ENCODE data around the gene APBA2. TPM values are rescaled to one million over a fixed set of nuclear protein-coding genes. Genes with fewer than 3 reads are reported as not detected.

Gene APBA2
- total RNA-seq, 2 donors from 2014 or later, result 9.1 to 9.8 TPM

DNA sequence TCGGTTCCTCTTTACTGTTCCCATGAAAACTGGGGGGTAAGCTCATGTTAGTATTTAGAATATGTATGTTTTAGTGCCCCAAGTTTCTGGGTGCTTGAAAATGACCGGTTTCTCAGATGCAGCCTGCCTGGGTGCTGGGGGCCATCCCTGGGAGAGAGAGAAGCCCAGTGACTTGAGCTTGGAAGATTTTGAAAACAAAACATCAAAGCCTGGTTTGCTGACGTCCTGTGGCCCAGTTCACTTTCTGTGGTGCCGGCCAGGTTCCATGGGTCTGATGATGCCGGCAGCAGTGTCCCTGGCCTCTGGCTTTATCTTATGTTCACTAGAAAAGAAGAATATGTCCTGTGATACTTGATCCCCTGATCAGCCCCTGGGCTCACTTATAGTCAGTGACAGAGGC, 17.1 kb downstream of the APBA2 start:
- Mint-ChIP-seq H3K4me3 (no peak overlapping the region), H3K27ac (no peak overlapping the region), H3K4me1 (ENCODE audit: low read depth) (peaks cover 66% of the 10 kb centered on the region), H3K27me3 (ENCODE audit: low read depth) (no peaks in the 10 kb centered on the region), H3K36me3 (ENCODE audit: insufficient read depth in 2 of 2) (no peaks in the 10 kb centered on the region), H3K9me3 (no peaks in the 10 kb centered on the region)
- ATAC-seq (replicated peaks in 1 of 2) (no peak), DNase-seq (no peak)

DNA sequence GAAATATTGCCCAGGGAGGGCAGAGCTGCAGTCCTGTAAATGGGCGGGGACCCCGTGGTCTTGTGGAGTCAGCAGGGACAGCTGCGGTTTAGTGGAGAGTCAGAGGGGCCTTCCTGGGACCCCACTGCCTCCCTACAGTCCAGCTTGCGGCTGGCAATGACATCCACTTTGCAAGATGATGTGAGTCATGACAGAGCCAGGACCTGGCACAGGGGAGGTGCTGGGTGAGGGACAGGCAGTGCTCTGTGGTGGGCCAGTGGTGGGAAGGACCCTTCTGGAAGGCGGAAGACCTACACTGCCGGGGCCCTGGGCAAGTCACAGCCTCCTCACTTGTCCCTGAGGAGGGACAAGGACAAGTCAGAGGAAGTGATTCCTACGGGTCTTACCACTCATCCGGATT, 17.8 kb downstream of the APBA2 start:
- no peak overlapping the region for H3K27ac Mint-ChIP-seq
- H3K27me3 Mint-ChIP-seq (ENCODE audit: low read depth), result no peaks in the 10 kb centered on the region
- H3K4me3 Mint-ChIP-seq, result no peak overlapping the region
- no peaks in the 10 kb centered on the region for H3K36me3 Mint-ChIP-seq (ENCODE audit: insufficient read depth in 2 of 2)
- DNase-seq (no peak), ATAC-seq (replicated peaks in 1 of 2) (no peak)
- no peaks in the 10 kb centered on the region for H3K9me3 Mint-ChIP-seq
- peaks cover 59% of the 10 kb centered on the region for H3K4me1 Mint-ChIP-seq (ENCODE audit: low read depth)

DNA sequence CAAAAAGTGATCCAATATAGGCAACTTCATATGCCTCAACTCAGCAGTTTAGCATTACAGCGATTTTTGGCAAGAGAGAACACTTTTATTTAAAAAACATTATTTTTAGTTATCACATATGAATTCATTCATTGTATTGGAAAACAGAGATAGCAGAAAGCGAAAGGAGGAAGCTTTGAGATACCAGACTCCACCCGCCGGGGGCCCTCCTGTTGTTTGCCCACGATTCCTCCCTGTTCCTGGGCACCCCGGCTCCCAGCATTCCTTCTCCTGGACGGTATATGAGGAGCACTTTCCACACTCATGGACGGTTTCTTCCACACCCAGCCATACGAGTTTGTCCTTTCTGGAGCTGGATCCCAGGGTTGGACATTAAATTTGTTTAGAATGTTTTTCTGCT, 18.2 kb downstream of the APBA2 start:
- ATAC-seq (replicated peaks in 1 of 2) (no peak), DNase-seq (no peak)
- Mint-ChIP-seq H3K4me3 (peak overlapping the region; percentile 2 to 65), H3K27me3 (ENCODE audit: low read depth) (no peaks in the 10 kb centered on the region), H3K9me3 (no peaks in the 10 kb centered on the region), H3K27ac (no peak overlapping the region), H3K4me1 (ENCODE audit: low read depth) (peaks cover 55% of the 10 kb centered on the region), H3K36me3 (ENCODE audit: insufficient read depth in 2 of 2) (no peaks in the 10 kb centered on the region)

DNA sequence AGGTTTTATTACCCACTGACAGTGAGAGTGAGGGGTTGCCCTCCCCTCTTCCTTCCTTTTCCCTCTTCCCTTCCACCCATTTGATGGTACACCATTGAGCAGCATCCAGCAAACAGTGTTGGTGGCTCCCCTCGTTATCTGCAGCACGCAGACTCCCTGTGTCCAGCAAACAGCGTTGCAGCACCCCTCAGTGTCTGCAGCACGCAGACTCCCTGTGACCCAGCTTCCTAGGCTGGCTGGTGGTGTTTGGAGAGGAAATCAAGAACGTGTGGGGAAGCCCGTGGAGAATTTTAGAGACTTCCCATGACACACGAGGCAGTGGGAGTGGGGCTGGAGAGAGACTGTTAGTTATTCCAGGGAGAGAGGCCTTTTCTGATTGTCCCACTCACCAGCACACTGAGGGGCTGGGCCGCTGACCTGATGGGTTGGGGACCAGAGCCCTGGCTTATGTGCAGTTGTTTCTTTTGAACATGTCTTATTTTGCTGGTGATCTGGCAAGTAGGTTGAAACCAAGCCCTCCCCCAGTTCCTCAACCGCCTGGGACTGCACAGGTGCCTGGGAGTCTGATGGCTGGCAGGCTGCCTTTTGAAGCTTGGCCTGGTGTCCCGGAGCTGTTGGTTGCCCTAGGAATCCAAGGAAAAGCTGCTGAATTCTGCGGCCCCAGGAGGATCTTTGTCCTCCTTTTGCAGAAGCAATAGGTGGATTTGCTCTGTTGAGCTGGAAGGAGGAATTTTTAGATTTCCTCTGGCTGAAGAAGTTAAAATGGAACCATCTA, 19.0 kb downstream of the APBA2 start:
- Mint-ChIP-seq H3K9me3 (no peaks in the 10 kb centered on the region), H3K27me3 (ENCODE audit: low read depth) (no peaks in the 10 kb centered on the region), H3K4me1 (ENCODE audit: low read depth) (peaks cover 53% of the 10 kb centered on the region), H3K27ac (no peak overlapping the region), H3K4me3 (peak overlapping the region; percentile 2 to 65), H3K36me3 (ENCODE audit: insufficient read depth in 2 of 2) (peaks cover 0 to 2% of the 10 kb centered on the region in 2 donors)
- ATAC-seq (replicated peaks in 1 of 2) (no peak), DNase-seq (no peak)

DNA sequence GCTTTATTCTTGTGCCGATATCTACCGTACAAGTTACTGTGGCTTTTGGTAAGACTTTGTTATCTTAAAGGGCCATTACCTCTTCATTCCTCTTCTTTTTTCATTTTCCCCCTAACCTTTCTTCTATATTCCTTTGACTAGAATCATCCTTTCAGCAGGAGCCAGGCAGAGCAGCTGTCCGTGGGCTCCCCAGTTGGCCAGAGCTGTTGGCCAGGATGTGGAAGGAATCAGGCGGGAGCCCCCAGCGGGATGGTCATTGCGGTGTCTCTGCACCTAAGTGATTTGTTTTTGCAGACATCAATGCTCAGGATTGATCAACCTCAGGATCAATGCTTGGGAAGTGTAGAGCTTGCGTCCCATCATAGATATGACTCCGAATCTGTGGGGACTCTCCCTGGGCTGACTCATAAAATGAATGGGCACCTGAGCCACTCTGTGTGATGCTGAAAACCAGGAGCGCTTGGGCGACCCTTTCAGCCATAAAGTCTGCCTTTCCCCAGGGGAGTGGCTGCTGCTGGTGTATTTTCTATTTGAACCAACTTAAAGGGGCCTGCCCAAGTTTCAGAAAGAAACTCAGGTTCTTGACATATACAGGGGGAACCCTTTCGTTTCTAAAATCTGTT, 21.7 kb downstream of the APBA2 start:
- Mint-ChIP-seq H3K4me1 (ENCODE audit: low read depth) (peaks cover 46% of the 10 kb centered on the region), H3K27me3 (ENCODE audit: low read depth) (no peaks in the 10 kb centered on the region), H3K27ac (no peak overlapping the region), H3K4me3 (no peak overlapping the region), H3K36me3 (ENCODE audit: insufficient read depth in 2 of 2) (peaks cover 0 to 2% of the 10 kb centered on the region in 2 donors), H3K9me3 (no peaks in the 10 kb centered on the region)
- no peak for ATAC-seq (replicated peaks in 1 of 2)
- no peak for DNase-seq

DNA sequence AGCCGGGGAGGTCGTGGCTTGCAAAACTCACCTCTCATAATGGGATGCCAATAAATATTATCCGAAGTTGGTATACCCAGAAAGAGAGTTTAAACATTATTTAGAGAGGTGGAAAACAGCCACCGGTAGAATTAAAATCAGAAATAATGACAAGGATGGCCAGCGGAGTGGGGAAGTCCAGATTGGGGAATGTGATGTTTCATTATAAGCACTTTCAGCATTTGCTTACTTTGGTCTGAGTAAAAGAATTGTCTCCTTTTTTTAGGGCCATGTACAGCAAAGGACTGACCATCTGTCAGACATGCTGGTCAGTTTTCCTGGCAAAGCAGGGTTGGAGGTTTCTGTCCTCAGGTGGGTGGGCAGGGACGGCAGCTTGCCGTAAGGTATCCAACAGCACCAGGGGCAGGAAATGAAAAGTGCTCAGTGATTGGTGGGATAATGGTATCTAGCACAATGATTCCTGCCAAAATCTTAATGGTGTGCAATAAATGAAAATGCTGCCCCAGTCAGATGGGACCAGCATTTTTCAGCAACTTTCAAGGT, 24.3 kb downstream of the APBA2 start:
- no peak overlapping the region for H3K4me3 Mint-ChIP-seq
- H3K27me3 Mint-ChIP-seq (ENCODE audit: low read depth), result no peaks in the 10 kb centered on the region
- peaks cover 23% of the 10 kb centered on the region for H3K4me1 Mint-ChIP-seq (ENCODE audit: low read depth)
- no peaks in the 10 kb centered on the region for H3K9me3 Mint-ChIP-seq
- DNase-seq, result no peak
- H3K27ac Mint-ChIP-seq, result no peak overlapping the region
- ATAC-seq (replicated peaks in 1 of 2), result no peak
- peaks cover 0 to 2% of the 10 kb centered on the region in 2 donors for H3K36me3 Mint-ChIP-seq (ENCODE audit: insufficient read depth in 2 of 2)

DNA sequence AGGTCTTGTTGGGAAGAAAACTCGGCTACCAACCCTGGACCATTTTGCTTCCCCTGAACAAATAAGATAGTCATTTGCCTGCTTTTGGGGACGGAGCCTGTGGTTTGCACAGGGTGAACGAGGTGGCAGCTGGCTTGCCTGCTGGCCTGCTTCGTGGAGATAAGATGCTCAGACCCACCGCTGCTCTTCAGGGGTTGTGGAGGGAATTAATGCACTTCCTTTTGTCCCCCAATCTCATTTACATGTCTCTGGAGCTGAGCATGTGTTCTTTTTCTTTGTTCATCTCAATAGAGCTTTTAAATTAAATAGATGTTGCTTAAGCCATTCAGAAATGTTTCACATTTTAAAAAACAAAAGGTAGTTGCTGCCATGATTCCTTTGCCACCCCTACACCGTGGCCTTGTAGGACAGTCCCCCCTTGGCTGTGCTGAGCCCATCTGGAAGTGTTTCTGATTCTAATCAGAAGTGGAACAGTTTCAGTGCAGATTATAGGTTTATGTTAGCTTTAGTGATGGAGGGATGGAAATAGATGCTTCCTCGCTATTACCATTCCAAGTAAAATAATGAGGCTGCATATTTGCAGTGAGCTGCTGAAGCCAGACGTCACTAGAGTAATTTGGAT, 25.6 kb downstream of the APBA2 start:
- no peak for DNase-seq
- Mint-ChIP-seq H3K9me3 (no peaks in the 10 kb centered on the region), H3K4me1 (ENCODE audit: low read depth) (peaks cover 16% of the 10 kb centered on the region), H3K27me3 (ENCODE audit: low read depth) (no peaks in the 10 kb centered on the region), H3K4me3 (peak overlapping the region; percentile 42 to 53), H3K36me3 (ENCODE audit: insufficient read depth in 2 of 2) (peaks cover 0 to 2% of the 10 kb centered on the region in 2 donors), H3K27ac (peak overlapping the region; percentile 41)
- no peak for ATAC-seq (replicated peaks in 1 of 2)

DNA sequence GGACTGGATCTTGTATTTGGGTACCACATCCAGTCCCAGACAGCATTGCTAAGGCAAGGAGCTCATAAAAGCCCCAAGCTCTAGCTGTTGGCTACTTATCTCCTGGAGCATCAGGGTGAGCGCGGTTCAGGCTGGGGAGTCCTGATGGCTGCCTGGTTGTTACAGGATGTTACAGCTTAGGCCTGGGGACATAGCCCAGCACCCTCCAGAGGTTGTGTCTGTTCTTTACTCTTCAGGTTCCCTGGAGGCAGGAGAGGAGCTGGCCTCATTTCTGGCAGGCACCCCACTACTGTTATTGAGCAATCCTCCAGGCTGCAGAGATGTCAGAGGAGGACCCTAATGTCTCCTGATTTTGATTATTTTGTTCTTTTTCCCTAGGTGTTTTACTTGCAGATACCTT, 26.6 kb downstream of the APBA2 start:
- H3K27ac Mint-ChIP-seq, result no peak overlapping the region
- no peaks in the 10 kb centered on the region for H3K9me3 Mint-ChIP-seq
- ATAC-seq (replicated peaks in 1 of 2) (peak; percentile 22 to 62), DNase-seq (no peak)
- H3K27me3 Mint-ChIP-seq (ENCODE audit: low read depth), result no peaks in the 10 kb centered on the region
- H3K4me3 Mint-ChIP-seq, result no peak overlapping the region
- H3K36me3 Mint-ChIP-seq (ENCODE audit: insufficient read depth in 2 of 2), result peaks cover 0 to 2% of the 10 kb centered on the region in 2 donors
- peaks cover 16% of the 10 kb centered on the region for H3K4me1 Mint-ChIP-seq (ENCODE audit: low read depth)

DNA sequence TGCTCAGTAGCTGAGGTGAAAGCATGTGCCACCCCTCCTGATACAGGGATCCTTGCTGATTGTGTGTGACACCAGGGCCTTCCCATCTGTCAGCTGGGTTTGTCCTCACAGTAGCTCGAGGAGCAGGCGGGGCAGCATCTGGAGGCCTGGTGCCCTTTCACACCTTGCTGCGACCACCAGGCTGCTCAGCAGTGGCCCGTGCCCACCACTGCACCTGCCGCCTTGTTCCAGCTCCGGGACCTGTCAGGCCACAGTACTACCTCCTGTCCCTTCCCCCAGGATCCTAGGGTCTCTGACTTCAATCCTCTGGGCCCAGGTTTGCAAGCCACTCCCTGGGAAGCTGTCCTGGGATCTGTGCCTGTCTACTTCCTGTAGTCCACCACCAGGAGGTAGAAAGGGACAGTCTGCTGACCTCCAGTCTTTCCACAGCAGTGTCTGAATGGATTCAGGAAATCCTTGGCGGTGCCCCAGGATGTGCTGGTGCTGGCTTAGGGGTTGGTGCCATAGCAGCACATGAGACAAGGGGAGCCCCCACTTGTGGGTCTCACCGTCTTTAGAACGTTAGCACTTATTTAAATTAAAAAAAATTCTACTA, 27.5 kb downstream of the APBA2 start:
- Mint-ChIP-seq H3K4me1 (ENCODE audit: low read depth) (peaks cover 16% of the 10 kb centered on the region), H3K27ac (no peak overlapping the region), H3K27me3 (ENCODE audit: low read depth) (no peaks in the 10 kb centered on the region), H3K4me3 (no peak overlapping the region), H3K36me3 (ENCODE audit: insufficient read depth in 2 of 2) (peaks cover 0 to 2% of the 10 kb centered on the region in 2 donors), H3K9me3 (no peaks in the 10 kb centered on the region)
- DNase-seq (no peak), ATAC-seq (replicated peaks in 1 of 2) (no peak)

DNA sequence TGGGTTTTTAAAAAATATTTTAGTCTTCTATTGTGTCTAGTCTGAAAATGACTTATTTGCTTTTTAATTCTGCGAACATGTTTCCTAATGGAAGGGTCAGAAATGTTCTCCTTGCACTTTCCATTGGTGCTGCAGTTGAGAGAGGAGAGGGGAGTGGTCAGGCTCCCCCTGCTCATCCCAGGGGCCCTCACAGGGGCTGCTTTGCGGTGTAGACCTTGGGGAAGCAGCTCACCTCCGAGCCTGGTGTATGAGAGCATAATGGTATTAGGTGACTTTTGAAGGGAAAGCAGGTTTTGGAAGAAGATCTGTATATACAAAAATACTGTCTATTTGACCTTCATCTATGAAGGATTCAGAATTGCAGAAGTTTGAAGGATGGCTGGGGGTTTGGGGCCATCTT, 28.3 kb downstream of the APBA2 start:
- Mint-ChIP-seq H3K27me3 (ENCODE audit: low read depth) (no peaks in the 10 kb centered on the region), H3K4me1 (ENCODE audit: low read depth) (peaks cover 18% of the 10 kb centered on the region), H3K4me3 (no peak overlapping the region), H3K27ac (no peak overlapping the region), H3K36me3 (ENCODE audit: insufficient read depth in 2 of 2) (peaks cover 0 to 2% of the 10 kb centered on the region in 2 donors), H3K9me3 (no peaks in the 10 kb centered on the region)
- ATAC-seq (replicated peaks in 1 of 2) (no peak), DNase-seq (no peak)

DNA sequence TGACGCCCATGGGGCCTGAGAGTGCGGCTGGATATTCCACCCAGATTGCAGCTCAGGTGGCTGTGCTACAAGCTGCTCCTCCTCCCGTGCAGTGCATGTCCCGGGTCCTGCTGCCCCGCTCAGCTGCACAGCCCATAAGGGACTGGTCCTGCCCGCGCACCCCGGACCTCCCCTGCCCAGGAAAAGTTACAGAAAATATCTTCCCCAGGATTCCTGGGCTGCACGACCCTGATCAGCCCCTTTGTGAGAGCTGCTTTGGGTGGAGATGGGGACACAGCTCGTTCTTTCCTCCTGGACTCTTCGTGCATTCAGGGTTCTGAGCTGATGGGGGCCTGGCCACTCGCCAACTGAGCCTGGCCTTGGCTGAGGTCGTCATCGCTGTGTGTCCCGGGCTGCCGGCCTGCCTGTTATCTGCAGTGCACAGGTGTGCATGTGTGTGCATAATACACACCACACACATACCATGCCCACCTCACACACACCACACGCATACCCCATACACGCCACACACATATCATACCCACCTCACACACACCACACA, 28.8 kb downstream of the APBA2 start:
- Mint-ChIP-seq H3K36me3 (ENCODE audit: insufficient read depth in 2 of 2) (no peaks in the 10 kb centered on the region), H3K27ac (no peak overlapping the region), H3K9me3 (no peaks in the 10 kb centered on the region), H3K27me3 (ENCODE audit: low read depth) (no peaks in the 10 kb centered on the region), H3K4me3 (no peak overlapping the region), H3K4me1 (ENCODE audit: low read depth) (peaks cover 19% of the 10 kb centered on the region)
- no peak for DNase-seq
- ATAC-seq (replicated peaks in 1 of 2), result no peak

DNA sequence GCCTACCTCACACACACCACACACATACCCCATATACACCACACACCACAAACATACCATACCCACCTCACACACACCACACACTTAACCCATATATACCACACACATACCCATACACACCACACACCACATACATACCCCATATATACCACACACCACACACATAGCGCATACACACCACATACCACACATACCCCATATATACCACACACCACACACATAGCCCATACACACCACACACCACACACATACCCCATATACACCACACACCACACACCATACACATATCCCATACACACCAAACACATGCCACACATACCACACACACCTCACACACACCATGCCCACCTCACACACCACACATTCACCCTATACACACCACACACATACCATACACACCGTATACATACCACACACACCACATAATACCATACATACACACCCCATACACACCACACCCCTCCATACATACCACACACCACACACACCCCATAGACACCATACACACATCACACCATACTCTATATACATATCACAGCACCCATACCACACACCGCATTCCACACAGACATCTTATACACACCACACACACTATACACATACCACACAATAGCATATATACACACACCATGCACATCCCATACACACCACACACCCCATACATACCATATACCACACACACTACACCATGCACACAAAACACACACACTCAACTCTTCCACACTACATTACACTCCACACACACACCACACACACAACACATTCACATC, 29.5 kb downstream of the APBA2 start:
- H3K27me3 Mint-ChIP-seq (ENCODE audit: low read depth), result no peaks in the 10 kb centered on the region
- ATAC-seq (replicated peaks in 1 of 2) (peak; percentile 21 to 65), DNase-seq (no peak)
- no peaks in the 10 kb centered on the region for H3K36me3 Mint-ChIP-seq (ENCODE audit: insufficient read depth in 2 of 2)
- no peaks in the 10 kb centered on the region for H3K9me3 Mint-ChIP-seq
- no peak overlapping the region for H3K4me3 Mint-ChIP-seq
- H3K4me1 Mint-ChIP-seq (ENCODE audit: low read depth), result peaks cover 22% of the 10 kb centered on the region
- no peak overlapping the region for H3K27ac Mint-ChIP-seq
